K562 (cell line): ENCODE data around the gene LENEP. TPM values are rescaled to one million over a fixed set of nuclear protein-coding genes. Genes with fewer than 3 reads are reported as not detected.

Experiments used
- AFF1 ChIP-seq, 2 experiments: fragments of 450-650 bp; IDR thresholded peaks; 2 replicates each; pipeline ENCODE4 v1.6.1; 2018; ENCODE audit warnings: mild to moderate bottlenecking in 2 of 2, low read depth in 1 of 2; ENCODE audit not compliant: partially characterized antibody in 2 of 2
- FOXJ3 ChIP-seq: sonication (generic); formaldehyde crosslinking; IDR thresholded peaks from 2 replicates; pipeline ENCODE4 v1.4.0; 2020; ENCODE audit warnings: mild to moderate bottlenecking, missing genetic modification reagents
- KLF16 ChIP-seq: IDR thresholded peaks from 2 replicates; pipeline ENCODE4 v1.6.1; 2016; ENCODE audit warnings: antibody characterized with exemption
- NBN ChIP-seq: fragments of 450-650 bp; IDR thresholded peaks from 2 replicates; pipeline ENCODE4 v1.6.1; 2016; ENCODE audit warnings: low read depth, mild to moderate bottlenecking
- NR4A1 ChIP-seq, 2 experiments: fragments of 250-450 bp in 1 of 2; fragments of 450-650 bp in 1 of 2; sonication (Bioruptor Pico) in 1 of 2; IDR thresholded peaks; 2 replicates each; pipeline versions ENCODE4 v1.4.0 to v1.6.1; 2016 to 2020; ENCODE audit warnings: mild to moderate bottlenecking in 2 of 2, missing compliant biosample characterization in 1 of 2, missing genetic modification characterization in 1 of 2, moderate library complexity in 1 of 2
- PCBP1 ChIP-seq: fragments of 200-400 bp; formaldehyde crosslinking; IDR thresholded peaks from 2 replicates; pipeline ENCODE4 v1.6.1; 2018; ENCODE audit warnings: mild to moderate bottlenecking, low read depth, low read length; ENCODE audit not compliant: poor library complexity, severe bottlenecking
- RHOXF2B ChIP-seq: fragments of 250-450 bp; sonication (Bioruptor Pico); conservative IDR thresholded peaks from 2 replicates; pipeline ENCODE4 v1.5.1; 2021
- SMARCA4 ChIP-seq: fragments of 450-650 bp; IDR thresholded peaks from 2 replicates; pipeline ENCODE4 v1.6.1; 2016
- TAL1 ChIP-seq: fragments of 450-650 bp; IDR thresholded peaks from 2 replicates; pipeline ENCODE4 v1.6.1; 2016; ENCODE audit warnings: mild to moderate bottlenecking
- ZNF561 ChIP-seq: fragments of 450-650 bp; formaldehyde crosslinking; conservative IDR thresholded peaks from 2 replicates; pipeline ENCODE4 v1.4.0; 2020; ENCODE audit warnings: mild to moderate bottlenecking, moderate library complexity
- polyA plus RNA-seq, 8 experiments: library from polyadenylated mRNA; depleted of rRNA in 4 of 8; stranded (reverse) in 5 of 8; unstranded in 3 of 8; fragments of >200 nt; fragmentation: Nextera tagmentation in 2 of 8; fragmentation: Illumina TruSeq in 1 of 8; extraction: Ambion mirVana in 2 of 8; extraction: Trizol in 1 of 8; gene quantifications; 2 replicates each; pipeline versions ENCODE4 v1.2.1 to v1.2.3, GENCODE V29; 2011 to 2014; ENCODE audit warnings: inconsistent platforms in 1 of 8, missing spikeins in 1 of 8
- total RNA-seq, 7 experiments: library from RNA; depleted of rRNA in 6 of 7; stranded (reverse); fragments of >200 nt in 6 of 7; fragmentation: Illumina TruSeq in 2 of 7; extraction: Trizol in 2 of 7; gene quantifications; 2 replicates each; pipeline versions ENCODE4 v1.2.1 to v1.2.3, GENCODE V29; 2011 to 2021; ENCODE audit warnings: low replicate concordance in 1 of 7
- TF ChIP-seq, protein P1 (sequence below): IDR thresholded peaks from 2 replicates; pipeline ENCODE4 v1.6.1; 2011; ENCODE audit warnings: borderline replicate concordance, low read depth, mild to moderate bottlenecking, moderate library complexity, low read length; ENCODE audit not compliant: insufficient read depth, poor library complexity, severe bottlenecking
- TF ChIP-seq, protein P2 (sequence below): sonication (generic); formaldehyde crosslinking; IDR thresholded peaks from 2 replicates; pipeline ENCODE4 v1.8.0; 2022; ENCODE audit warnings: mild to moderate bottlenecking, low read depth, missing genetic modification reagents
- TF ChIP-seq, protein P3 (sequence below): IDR thresholded peaks from 2 replicates; pipeline ENCODE4 v1.6.1; 2014; ENCODE audit warnings: antibody characterized with exemption
- TF ChIP-seq, protein P4 (sequence below): fragments of 250-450 bp; sonication (Bioruptor Pico); IDR thresholded peaks from 2 replicates; pipeline ENCODE4 v1.8.0; 2022; ENCODE audit warnings: inconsistent platforms, mild to moderate bottlenecking, moderate library complexity, borderline replicate concordance

The LENEP gene
- total and polyA plus RNA-seq, 9 of the 15 experiments (the other 6 are each of a cell fraction or from before 2014, with no cell fraction given), result 0.23 to 0.87 (median 0.67) TPM; not detected in 5

- TF ChIP-seq AFF1 (IDR thresholded peaks at IDR 0.05; ENCODE audit: low read depth in 1 of 2, partially characterized antibody in 2 of 2) (peak in 1 of 2 experiments; percentile 11), FOXJ3 (no peak), PCBP1 (peak; percentile 96), SMARCA4 (0 out of 2 replicates have a peak, but pooled peaks have one; percentile 54), KLF16 (peak; percentile 79), NBN (peak; percentile 58; the same call in 1 of the 2 replicates), TAL1 (no peak), ZNF561 (0 out of 2 replicates have a peak, but pooled peaks have one; percentile 30), RHOXF2B (CRISPR knock-in tag) (no peak; the same call in 1 of the 2 replicates), NR4A1 (CRISPR knock-in tag; IDR thresholded peaks at IDR 0.05) (no peak), NR4A1 (tag; IDR thresholded peaks at IDR 0.05) (0 out of 2 replicates have a peak, but pooled peaks have one; percentile 15)
- TF ChIP-seq, protein P1, sequence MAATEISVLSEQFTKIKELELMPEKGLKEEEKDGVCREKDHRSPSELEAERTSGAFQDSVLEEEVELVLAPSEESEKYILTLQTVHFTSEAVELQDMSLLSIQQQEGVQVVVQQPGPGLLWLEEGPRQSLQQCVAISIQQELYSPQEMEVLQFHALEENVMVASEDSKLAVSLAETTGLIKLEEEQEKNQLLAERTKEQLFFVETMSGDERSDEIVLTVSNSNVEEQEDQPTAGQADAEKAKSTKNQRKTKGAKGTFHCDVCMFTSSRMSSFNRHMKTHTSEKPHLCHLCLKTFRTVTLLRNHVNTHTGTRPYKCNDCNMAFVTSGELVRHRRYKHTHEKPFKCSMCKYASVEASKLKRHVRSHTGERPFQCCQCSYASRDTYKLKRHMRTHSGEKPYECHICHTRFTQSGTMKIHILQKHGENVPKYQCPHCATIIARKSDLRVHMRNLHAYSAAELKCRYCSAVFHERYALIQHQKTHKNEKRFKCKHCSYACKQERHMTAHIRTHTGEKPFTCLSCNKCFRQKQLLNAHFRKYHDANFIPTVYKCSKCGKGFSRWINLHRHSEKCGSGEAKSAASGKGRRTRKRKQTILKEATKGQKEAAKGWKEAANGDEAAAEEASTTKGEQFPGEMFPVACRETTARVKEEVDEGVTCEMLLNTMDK, result peak; percentile 91
- TF ChIP-seq, protein P2, sequence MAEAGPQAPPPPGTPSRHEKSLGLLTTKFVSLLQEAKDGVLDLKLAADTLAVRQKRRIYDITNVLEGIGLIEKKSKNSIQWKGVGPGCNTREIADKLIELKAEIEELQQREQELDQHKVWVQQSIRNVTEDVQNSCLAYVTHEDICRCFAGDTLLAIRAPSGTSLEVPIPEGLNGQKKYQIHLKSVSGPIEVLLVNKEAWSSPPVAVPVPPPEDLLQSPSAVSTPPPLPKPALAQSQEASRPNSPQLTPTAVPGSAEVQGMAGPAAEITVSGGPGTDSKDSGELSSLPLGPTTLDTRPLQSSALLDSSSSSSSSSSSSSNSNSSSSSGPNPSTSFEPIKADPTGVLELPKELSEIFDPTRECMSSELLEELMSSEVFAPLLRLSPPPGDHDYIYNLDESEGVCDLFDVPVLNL (CRISPR knock-in tag), result 0 out of 2 replicates have a peak, but pooled peaks have one; percentile 40
- TF ChIP-seq, protein P3, sequence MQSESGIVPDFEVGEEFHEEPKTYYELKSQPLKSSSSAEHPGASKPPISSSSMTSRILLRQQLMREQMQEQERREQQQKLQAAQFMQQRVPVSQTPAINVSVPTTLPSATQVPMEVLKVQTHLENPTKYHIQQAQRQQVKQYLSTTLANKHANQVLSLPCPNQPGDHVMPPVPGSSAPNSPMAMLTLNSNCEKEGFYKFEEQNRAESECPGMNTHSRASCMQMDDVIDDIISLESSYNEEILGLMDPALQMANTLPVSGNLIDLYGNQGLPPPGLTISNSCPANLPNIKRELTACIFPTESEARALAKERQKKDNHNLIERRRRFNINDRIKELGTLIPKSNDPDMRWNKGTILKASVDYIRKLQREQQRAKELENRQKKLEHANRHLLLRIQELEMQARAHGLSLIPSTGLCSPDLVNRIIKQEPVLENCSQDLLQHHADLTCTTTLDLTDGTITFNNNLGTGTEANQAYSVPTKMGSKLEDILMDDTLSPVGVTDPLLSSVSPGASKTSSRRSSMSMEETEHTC, result peak; percentile 28; the same call in 1 of the 2 replicates
- TF ChIP-seq, protein P4, sequence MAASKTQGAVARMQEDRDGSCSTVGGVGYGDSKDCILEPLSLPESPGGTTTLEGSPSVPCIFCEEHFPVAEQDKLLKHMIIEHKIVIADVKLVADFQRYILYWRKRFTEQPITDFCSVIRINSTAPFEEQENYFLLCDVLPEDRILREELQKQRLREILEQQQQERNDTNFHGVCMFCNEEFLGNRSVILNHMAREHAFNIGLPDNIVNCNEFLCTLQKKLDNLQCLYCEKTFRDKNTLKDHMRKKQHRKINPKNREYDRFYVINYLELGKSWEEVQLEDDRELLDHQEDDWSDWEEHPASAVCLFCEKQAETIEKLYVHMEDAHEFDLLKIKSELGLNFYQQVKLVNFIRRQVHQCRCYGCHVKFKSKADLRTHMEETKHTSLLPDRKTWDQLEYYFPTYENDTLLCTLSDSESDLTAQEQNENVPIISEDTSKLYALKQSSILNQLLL (CRISPR knock-in tag), result no peak
These were observed 23.9 kb downstream of the LENEP start (continued) for GRCh38 chr1:155017041-155017945.
